HG02970 (cell line): ENCODE results near the gene UBXN10.
"Not testable (repeated sequence)": the region's sequence is repeated elsewhere in the genome, so short reads cannot be mapped to it uniquely, and the experiment has no call there.

ENCODE experiments used
- ATAC-seq: cut with Tn5 transposase; IDR thresholded peaks from one replicate; pipeline ENCODE4 v1.9.1; 2021; ENCODE audit warnings: mild to moderate bottlenecking, moderate library complexity, moderate number of reproducible peaks; ENCODE audit not compliant: unreplicated experiment, low FRiP score

UBXN10 gene

GRCh38 chr1:20199403-20199802 lies 13.5 kb downstream of the UBXN10 start:
- no peak for ATAC-seq

GRCh38 chr1:20199840-20200239 lies 13.9 kb downstream of the UBXN10 start:
- no peak for ATAC-seq

GRCh38 chr1:20200966-20201365 lies 15.1 kb downstream of the UBXN10 start:
- no peak for ATAC-seq

GRCh38 chr1:20202166-20202565 lies 16.3 kb downstream of the UBXN10 start:
- ATAC-seq, result no peak

- ATAC-seq, result no peak
Observed at GRCh38 chr1:20207546-20207945, 21.6 kb downstream of the UBXN10 start.

- no peak for ATAC-seq
Observed at GRCh38 chr1:20209471-20209870, 23.6 kb downstream of the UBXN10 start.

GRCh38 chr1:20210736-20211460 lies 25.0 kb downstream of the UBXN10 start:
- ATAC-seq, result no peak

GRCh38 chr1:20211511-20211931 lies 25.6 kb downstream of the UBXN10 start:
- no peak for ATAC-seq

GRCh38 chr1:20212085-20212684 lies 26.3 kb downstream of the UBXN10 start:
- ATAC-seq, result no peak

GRCh38 chr1:20212685-20213331 lies 26.9 kb downstream of the UBXN10 start:
- ATAC-seq, result no peak

- no peak for ATAC-seq
Observed at GRCh38 chr1:20215716-20216115, 29.8 kb downstream of the UBXN10 start.

GRCh38 chr1:20216574-20216973 lies 30.7 kb downstream of the UBXN10 start:
- ATAC-seq, result no peak

- ATAC-seq, result not testable (repeated sequence)
Observed at GRCh38 chr1:20219053-20219452, 33.2 kb downstream of the UBXN10 start.

GRCh38 chr1:20220036-20220435 lies 34.1 kb downstream of the UBXN10 start:
- no peak for ATAC-seq

GRCh38 chr1:20223106-20223505 lies 37.2 kb downstream of the UBXN10 start:
- ATAC-seq, result no peak

- ATAC-seq, result no peak
Observed at GRCh38 chr1:20223551-20224419, 37.9 kb downstream of the UBXN10 start.

- no peak for ATAC-seq
Observed at GRCh38 chr1:20224546-20224945, 38.6 kb downstream of the UBXN10 start.

- no peak for ATAC-seq
Observed at GRCh38 chr1:20227704-20228103, 41.8 kb downstream of the UBXN10 start.

GRCh38 chr1:20228314-20228825 lies 42.5 kb downstream of the UBXN10 start:
- ATAC-seq, result no peak

- ATAC-seq, result no peak
Observed at GRCh38 chr1:20229171-20229570, 43.3 kb downstream of the UBXN10 start.

GRCh38 chr1:20232564-20232963 lies 46.7 kb downstream of the UBXN10 start:
- ATAC-seq, result not testable (repeated sequence)
